ENCODE measurements around the gene MREG.

The MREG gene

DNA sequence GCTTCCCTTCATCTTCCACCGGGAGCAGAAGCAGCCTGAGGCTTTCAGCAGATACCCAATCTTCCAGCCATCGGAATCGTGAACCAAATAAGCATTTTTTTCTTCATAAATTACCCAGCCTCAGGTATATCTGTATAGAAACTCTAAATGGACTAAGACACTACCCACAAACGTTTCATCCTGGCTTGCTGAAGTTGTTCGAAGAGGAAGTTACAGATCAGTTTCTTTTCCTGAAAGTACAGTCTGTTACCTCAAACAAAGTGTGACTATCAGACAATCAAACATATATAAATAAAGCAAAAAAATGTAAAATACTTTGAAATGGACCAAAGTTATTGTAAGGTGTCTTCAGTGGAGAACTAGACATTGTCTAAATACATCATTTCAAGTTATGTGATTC lies 97.9 kb downstream of the MREG start:
- DNase-seq: no peak

DNA sequence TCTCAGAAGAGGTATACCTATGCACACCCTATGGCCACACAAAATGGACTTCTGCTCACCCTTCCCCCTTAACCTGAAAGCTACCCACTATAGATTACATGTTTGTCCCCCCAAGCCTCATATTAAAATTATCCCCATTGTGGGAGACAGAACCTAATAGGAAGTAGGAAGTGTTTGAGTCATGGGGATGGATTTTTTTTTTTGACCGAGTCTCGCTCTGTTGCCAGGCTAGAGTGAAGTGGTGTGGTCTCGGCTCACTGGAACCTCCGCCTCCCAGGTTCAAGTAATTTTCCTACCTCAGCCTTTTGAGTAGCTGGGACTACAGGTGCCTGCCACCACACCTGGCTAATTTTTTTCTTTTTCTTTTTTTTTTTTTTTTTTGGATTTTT lies 98.6 kb downstream of the MREG start:
- no peak for DNase-seq

DNA sequence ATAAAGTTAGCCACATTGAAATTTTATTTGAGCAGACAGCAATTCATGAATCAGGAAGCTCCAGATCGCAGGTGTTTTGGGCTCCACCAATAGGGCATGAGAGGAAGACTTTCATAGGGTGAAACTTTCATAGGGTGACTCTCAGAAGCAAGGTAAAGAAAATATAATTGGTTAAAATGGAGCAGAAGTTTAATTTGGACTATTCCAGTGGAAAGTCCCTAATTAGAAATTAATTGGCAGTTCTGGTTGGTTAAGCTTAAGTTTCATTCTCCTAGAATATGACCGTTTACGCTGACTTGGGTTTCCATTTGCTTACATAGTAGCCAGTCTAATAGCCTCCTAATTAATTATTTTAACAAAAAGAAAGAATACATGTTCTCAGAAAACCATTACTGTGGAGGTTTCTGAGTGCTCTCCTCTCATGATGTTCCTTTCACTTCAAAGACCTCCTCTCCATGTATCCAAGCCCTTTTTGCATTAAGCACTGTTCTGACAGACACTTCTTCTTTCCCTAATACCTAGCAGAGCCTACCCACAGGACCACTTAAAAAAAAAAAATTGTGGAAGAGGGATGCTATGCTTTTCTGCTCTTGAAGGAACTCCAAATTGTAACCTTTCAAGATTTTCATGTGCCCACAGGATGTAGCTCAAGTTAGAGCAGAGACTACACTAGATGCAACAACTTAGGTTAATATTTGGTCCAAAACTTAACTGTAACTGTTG lies 99.1 kb downstream of the MREG start:
- DNase-seq: no peak

DNA sequence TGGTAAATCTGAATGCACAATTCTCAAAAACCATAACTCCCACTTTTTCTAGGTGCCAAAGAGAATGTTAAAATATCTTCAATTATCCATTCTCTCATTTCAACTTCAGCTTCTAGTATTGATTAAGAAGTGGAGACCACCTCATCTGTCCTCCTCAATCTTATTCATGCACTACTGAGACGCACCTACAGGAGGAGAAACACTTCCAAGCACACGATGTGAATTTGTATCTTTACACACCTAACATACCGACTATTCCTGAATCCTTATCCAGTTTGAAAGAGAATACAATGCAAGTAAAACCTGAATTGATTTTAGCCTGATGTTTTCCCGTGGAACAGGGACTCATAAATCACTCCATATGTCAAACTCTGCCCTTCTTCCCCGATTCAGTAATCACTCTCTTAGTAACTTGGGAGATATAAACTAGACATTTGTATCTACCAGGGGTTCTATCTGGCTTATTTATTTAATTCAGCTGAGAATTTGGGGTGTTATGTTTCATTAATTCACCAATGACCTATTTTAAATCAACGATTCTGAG lies 101.0 kb downstream of the MREG start:
- no peak for DNase-seq

DNA sequence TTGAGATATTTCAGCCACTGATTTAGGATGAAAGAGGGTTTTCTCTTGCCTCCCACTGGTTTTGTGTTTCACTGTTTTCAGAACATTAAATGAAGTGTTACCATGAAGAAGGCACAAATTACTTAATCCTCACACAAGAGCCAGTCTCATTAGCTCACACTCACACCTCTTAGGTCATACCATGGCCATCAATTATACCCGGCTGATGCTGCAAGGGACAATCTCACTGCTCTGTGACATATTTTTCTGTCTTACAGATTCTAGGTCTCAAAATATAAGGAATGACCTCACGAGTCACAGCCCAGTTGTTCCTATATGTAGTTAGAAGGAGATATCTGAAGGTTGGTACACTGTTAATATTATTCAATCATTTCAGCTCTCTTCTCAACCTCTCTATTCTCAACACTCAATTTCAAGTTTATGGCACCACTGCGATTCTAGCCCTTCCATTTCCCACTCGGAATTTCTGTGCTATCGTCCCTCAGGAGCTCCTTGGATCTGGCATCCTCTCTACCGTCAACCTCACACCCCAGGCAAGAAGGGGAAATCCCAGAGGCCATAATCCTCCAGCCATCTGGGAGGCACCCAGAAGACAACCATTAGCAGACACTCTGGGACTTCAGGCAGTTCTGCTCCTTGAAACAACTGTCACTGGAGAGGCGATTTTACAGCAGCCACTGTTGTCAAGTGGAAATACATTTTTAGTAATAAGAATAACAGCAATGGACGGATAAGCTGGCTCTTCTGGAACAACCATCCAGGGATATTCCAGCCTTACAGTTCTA lies 101.9 kb downstream of the MREG start:
- DNase-seq: no peak

DNA sequence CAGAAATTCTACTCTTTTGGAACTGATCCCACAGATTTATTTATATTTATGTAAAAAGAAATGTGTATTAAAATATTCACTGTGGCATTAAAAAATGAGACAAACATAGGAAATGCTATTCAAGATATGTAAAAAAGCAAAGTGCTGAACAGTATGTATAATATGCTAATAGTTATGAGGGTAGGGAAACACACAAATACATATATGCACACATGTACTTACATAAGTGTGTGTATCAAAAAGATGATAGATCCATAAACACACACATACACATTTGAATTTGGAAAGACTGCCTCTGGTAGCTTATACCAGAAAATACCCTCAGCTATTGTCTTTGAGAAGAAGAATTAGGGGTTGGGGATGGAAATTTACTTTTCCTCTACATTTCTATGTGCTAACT lies 103.2 kb downstream of the MREG start:
- no peak for DNase-seq

DNA sequence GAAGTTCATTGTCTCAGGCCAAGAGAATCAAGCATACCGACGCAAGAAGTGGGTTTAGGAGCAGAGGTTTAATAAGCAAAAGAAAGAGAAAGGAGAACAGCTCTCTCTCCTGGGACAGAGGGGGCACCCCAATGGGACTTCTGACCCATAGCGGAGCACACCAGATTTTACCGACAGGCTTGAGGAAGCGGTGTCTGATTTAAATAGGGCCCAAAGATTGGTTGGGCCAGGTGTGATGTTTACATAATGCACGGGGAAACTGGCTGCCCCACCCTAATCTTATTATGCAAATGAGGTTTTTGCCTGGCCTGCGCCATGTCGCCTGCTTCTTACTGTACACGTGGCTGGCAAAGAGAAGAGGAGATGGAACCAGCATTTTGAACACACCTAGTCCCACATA lies 106.2 kb downstream of the MREG start:
- DNase-seq: no peak

DNA sequence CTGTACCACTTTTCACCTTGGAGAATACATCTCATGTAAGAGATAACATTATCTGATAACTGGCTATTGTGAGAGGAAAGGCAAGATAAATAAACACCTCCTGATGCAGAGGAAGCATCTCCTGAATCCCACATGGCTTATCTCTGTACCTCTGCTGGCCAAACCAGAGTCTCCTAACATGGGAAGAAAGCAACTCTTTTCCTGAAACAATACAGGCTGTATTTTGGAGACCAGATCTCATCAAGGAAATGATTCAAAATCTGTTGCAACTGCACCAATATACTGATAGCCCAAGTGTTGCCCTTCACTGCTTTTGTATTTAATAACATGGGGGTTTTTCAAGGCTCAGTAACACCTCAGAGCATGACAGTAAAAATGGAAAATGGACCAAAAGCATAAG lies 106.9 kb downstream of the MREG start:
- no peak for DNase-seq

DNA sequence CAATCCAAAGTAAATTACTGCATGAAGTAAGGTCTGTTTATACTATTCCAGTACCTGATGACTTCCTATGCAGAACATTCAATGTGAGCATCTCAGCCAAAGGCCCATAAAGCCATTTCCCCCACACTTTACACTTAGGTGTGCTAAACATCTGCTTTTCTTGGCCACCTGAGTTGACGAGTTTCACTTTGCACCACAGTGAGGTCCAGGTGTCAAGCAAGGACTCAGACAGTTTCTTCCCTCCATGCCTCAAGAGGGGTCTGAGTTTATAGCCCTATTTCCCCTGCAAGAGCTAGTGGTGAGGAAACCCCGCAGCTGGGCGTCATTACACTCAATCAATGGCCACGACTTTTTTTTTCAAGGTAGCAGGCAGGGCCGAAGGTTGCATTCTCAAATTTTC lies 107.7 kb downstream of the MREG start:
- no peak for DNase-seq

DNA sequence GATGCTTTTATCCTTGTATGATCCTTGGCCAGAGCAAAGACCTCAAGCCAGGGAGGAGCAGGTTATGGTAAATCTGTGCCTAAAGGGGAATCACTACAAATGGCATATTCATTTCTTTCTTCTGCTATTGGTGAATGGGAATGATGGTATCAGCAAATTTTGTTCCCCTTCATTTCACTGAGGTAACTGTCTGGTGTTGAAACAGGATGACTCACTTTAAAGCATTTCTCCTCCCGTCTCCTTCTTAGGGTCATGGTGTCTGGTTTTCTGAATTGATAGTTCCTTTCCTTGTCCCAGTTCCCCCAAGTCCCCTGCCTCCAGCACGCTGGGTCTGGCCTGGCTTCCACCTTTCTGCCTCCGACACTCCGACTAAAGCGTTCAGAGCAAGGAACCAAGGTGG lies 109.2 kb downstream of the MREG start:
- no peak for DNase-seq

DNA sequence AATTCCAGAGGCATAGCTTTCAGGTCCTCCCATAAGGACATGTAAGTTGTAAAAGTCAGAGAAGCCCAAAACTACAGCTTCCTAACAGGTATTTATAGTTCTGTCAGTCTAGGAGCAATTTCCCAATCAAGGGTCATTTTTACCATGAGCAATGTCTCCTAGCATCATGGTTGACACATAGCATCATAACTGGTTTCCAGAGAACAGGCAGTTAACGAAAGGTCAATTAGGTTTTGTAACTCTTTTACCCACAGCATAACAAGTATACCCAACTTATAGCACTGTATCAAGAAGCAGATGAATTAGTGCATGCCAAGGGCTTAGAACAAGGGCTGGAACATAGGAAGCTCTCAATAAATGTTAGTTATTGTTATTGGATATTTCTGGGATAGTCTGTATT lies 110.1 kb downstream of the MREG start:
- no peak for DNase-seq

DNA sequence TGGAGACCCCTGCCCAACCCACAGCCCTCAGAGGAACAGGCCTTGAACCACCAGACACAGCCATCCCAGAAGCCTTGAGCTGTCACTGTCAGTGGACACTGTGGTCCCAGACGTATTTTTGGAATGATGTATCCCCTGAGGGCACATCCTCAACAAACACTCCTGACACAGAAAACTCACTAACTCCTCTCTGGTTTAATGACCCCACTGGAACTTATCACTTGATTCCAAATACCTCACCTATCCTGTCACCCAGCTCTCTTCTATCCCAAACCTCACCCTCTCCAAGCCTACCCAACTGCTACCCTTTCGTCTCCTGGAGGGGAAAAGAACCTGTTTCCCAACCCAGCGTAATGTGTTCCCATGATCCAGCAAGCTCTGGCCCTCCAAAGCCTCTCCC lies 111.6 kb downstream of the MREG start:
- DNase-seq: no peak

DNA sequence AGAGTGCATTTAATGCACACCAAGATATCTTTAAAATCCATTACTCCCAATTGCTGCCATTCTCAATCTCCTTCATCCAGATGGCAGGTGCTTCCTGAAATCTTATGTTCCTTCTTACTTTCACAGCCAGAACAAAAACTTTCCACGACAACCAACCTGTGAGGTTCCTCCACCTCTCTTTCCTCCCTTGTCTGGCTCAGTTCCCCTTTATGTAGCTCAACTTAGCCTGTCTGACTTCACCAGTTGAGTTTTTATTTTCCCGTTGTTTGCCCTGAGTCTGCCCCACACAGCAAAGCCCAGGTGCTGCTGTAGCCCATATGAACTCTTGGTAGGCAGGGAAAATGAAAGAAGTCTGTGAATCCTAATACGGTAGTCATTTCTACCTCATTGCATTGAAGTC lies 112.5 kb downstream of the MREG start:
- no peak for DNase-seq

DNA sequence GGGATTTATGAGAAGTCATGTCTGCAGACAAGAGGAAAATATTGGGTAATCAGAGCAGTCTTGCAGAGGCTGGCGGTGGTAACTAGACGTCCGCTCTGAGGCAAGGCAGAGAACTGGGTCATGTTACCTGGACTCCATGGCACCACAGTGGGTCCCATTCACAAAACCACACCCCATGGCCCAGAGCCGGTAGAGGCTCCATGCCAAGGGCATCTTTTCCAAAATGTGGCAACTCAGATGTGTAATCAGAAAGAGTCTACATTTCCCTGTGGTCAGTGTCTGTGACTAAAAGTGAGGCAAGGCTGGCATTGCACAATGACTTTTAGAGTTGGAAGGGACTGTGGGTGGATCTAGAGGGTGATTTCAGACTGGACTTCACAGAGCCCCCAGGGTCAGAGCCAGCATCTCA lies 113.1 kb downstream of the MREG start:
- DNase-seq: peak; percentile 69

DNA sequence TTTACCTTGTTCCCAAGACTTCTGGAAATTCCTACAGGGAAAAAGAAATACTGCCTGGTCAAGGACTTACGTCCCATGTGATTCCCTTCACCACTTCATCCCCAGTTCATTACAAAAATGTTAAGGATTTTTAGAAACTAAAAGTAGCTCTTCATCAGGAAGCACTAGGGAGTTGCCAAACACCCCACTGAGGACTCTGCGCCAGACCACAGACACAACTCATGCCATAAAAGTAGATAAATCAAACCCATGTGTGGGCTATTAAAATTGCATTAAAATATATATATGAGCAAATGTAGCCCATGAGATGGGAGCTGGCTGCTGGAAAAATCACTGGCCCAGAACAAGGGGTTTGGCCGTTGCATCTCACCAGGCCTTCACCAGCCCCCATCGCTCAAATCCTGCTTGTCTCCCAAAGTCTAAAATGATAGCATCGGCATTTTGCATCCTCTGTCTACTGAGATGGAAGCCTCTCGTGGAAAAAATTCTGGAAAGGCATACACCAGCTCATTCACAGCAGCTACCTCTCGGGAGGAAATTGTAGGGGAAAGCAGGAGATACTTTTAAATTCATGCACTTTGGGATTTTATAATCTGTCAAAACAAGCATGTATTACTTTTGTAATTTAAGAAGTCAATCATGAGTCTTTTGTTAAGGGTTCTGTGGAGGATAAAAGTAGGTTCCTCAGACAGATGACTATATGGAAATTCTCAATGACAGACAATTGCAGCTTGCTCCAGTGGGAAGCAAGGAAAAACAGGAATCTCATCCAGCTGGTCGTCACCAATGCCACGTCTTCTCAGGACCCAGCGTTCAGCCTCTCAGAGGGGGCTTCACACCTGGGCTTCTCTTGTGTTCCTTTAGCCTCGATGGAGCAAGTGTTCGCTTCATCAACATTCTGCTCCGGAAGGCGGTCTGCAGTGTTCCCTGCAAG lies 113.9 kb downstream of the MREG start:
- DNase-seq: peak; percentile 51

DNA sequence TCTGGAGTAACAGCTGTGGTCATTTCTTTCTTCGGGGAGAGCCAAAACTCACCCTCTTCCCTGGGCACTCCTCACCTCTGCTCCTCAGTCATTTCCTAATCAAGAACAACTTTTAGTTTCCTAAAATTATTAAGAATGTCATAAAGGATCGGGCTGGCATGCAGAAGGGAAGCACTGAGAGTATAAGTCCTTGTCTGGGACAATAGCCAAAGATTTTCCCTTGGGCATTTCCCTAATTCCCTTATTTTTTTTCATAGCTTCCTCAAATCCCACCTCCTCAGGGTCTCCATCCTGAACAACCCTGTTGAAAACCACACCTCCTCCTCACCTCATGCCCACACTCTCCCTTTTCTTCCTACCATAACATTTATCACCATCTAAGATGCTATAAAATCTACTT lies 115.0 kb downstream of the MREG start:
- DNase-seq: no peak

DNA sequence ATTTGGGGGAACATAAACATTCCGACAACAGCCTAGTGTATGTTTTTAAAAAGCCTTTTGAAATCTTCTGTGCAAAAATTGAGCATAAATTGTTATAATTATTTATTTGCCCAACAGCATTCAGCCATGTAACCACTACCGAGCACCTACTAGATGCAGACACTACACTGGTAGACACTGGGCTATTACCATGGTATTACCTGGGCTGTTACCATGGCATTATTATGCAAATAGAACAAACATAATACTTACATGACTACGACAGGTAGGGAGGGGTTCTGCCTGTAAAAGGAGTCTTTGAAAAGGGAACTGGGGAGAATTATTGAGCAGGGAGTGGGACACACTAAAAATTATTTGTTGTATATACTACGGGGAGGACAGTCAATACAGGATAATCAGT lies 116.4 kb downstream of the MREG start:
- no peak for DNase-seq

DNA sequence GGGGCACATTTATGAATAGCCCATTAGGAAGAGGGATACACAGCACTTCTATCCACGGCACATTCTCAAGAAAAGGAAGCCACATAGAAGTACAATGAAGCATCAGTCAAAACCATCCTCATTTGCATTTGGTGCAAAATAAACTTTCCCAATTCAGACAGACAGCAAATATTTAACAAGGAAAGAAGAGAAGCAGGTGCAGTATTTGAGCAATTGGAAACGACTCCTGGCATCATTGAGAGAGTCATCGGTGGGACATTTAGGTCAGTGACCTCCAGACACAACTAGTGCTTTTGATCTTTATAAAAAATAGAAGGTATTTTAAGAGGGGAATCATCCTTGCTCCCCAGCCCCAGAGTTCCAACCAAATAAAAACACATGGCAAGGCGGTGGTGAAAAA lies 118.0 kb downstream of the MREG start:
- DNase-seq: no peak

Data from left hindlimb (tissue), 1 donor.